GM18861 (cell line): ENCODE measurements around the gene GET3.

Experiments
- ATAC-seq: cut with Tn5 transposase; IDR thresholded peaks from one replicate; pipeline ENCODE4 v1.9.1; 2021; ENCODE audit not compliant: unreplicated experiment

The GET3 gene

GRCh38 chr19:12750851-12751250 lies 13.6 kb downstream of the GET3 start:
- no peak for ATAC-seq

DNA sequence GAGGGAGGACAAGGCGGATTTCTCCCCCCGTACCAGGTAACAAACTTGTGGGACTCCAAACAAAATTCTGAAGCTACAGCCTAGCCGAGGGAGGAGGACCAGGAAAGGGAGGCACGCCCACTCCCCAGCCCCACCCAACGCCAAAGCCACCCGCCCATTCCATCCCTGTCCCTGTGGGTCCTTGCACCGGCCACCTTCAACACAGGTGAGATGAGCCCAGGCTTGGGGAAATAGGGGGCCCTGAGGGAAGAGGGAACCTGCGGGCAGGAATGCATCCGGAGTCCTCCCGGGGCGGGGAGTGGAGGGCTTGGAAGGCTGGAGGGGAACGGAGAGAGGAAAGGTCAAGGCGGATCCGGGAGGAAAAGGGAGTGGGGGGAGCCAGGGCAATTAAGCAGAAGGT lies 14.3 kb downstream of the GET3 start, which contains the start of gene BEST2:
Gene BEST2 (plus strand): TSS at position 157 of the 400 bp plus-strand sequence. CDS start 802 bp downstream, outside the sequence.
- no peak for ATAC-seq

- no peak for ATAC-seq
These were observed 14.9 kb downstream of the GET3 start for GRCh38 chr19:12752056-12752781.

- ATAC-seq = no peak
These were observed 17.3 kb downstream of the GET3 start for GRCh38 chr19:12754465-12755196.

DNA sequence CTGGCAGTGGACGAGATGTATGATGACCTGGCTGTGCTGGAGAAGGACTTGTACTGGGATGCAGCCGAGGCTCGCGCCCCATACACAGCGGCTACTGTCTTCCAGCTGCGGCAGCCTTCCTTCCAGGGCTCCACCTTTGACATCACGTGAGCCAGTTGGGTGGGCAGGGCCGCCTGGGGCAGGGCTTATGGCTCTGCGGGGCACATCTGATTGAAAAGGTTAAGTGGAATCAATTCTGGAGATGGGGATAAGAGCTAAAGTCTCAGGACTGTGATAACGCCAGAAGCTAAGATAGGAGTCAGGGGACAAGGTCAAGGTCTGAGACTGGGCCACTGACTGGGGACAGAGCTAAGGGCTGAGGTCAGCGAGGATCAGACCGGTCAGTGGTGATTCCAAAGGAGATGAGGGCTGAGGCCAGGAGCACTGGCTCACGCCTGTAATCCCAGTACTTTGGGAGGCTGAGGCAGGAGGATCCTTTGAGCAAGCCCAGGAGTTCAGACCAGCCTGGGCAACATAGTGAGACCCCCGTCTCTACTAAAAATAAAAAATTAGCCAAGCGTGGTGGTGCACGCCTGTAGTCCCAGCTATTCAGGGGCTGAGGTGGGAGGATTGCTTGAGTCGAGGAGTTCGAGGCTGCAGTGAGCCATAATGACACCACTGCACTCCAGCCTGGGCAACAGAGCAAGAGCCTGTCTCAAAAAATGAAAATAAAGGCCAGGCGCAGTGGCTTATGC lies 19.0 kb downstream of the GET3 start:
- ATAC-seq = no peak

- no peak for ATAC-seq
These were observed 20.4 kb downstream of the GET3 start for GRCh38 chr19:12757544-12758274.

DNA sequence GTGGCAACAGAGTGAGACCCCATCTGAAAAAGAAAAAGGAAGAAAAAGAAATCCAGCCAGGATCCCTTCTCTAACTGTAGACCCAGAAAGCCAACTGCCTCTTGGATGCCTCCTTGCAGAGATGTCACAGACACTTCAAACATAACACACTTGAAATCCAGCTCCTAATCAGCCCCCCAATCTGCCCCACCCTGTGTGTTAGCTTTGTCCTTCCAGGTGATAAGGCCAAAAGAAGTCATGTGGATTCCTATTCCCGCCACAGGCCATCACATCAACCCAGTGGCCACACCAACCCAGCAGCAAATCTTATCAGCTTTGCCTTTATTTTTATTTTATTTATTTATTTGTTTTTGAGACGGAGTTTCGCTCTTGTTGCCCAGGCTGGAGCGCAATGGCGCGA lies 22.4 kb downstream of the GET3 start:
- no peak for ATAC-seq

DNA sequence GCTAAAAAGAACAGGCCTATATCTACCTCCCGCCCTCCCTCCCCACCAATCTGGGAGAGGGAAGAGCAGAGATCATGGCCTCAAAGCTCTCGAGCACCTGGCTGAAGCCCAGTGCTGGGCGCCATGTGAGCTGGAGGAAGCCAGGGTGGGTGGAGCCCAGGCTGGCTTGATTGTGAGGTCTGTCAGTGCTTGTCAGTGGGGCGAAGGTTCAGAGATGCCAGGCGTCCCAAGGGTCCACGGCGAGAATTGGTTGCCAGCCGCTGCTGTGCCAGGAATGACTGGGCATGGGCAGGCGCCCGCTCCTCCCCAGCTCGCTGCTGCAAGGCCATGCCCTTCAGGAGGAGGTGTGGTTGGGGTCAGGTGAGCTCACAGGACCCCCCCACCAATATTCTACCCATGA lies 25.8 kb downstream of the GET3 start:
- no peak for ATAC-seq

DNA sequence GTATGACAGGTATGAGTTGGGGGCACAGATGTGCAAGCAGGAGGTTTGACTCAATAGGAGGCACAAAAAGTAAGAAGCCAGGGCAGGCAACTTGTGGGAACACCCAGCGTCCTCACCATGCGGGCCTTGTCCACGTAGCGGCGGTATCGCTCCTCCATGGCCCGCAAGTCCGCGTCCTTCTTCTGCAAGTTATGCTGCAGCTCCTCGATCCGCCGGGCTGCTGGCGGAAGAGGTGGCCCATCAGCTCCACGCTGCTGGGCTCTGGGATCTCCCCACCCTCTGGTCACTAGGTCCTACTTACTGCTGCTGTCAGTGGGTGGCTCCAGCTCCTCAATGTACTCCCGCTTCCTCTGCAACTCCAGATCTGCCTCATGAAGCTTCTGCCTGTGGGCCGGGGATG lies 27.4 kb downstream of the GET3 start:
- ATAC-seq = no peak

DNA sequence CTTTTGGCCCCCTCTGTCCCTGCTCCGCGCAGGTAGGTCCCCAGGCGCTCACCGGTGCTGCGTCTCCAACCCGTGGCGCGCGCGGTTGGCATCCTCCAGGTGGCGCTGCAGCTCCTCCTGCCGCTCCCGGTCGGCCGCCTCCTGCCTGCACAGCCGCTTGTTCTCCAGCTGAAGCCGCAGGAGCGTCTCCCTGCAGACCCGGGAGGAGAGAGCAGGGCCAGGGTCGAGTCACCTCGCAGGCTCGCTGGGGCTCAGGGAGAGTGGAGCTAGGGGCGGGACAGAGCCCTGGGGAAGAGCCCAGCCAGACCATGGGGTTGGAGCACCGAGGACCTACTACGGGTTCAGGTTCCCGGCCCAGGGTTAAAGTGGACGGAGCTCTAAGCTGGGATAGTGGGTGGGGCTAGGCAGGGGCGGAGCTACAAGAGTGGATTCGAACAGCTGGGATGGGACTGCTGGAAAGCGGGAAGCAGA lies 28.8 kb downstream of the GET3 start:
- no peak for ATAC-seq

GRCh38 chr19:12767150-12767549 lies 29.9 kb downstream of the GET3 start:
- no peak for ATAC-seq

- ATAC-seq = no peak
These were observed 30.4 kb downstream of the GET3 start for GRCh38 chr19:12767666-12768065.

DNA sequence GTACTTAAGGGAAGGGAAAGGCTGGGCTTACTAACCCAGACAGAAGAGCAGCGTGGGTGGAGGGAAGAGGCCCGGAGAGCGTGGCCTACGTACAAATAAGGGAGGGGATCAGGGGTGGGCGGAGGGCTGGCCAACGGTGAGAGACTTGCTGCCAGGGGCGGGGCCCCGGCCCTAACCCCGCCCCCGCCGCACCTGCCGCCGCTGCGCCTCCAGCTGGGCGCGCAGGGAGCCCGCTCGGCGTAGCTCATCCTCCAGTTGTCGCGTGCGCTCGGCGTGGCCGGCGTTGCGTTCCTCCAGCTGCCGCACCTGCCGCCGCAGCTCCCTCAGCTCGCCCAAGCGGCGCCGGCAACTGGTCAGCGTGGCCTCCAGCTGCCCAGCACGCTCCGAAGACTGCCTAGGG lies 32.4 kb downstream of the GET3 start:
- no peak for ATAC-seq

DNA sequence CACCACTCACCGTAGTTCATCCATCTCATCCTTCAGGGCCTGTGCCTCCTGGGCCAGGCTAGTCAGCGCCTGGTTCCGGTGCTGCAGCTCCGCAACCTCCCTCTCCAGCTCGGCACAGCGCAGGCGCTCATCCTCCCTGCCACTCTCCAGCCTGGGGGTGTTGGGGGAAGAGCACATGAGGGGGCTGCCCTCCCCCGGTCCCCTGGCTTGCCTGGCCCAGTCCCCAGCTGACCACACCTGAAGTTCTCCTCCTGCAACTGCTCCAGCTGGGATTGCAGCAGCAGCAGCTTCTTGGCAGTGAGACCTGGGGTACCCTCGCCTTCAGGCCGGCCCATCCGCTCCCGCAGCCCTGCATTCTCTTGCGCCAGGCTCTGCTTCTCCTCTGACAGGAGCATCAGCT lies 33.6 kb downstream of the GET3 start:
- no peak for ATAC-seq

GRCh38 chr19:12772323-12772722 lies 35.0 kb downstream of the GET3 start:
- no peak for ATAC-seq

GRCh38 chr19:12773571-12773970 lies 36.3 kb downstream of the GET3 start:
- no peak for ATAC-seq

GRCh38 chr19:12774588-12775555 lies 37.6 kb downstream of the GET3 start, which contains the start of gene HOOK2:
TSS of gene HOOK2 (minus strand) at chr19:12775552. CDS start at chr19:12775449, 103 bp downstream.
- ATAC-seq = no peak

- no peak for ATAC-seq
These were observed 40.1 kb downstream of the GET3 start for GRCh38 chr19:12777217-12778016.
